Measurements from ENCODE around the gene ACOXL. TPM values are rescaled to one million over a fixed set of nuclear protein-coding genes. Genes with fewer than 3 reads are reported as not detected.

ACOXL gene
- total and polyA plus RNA-seq, 9 of the 15 experiments (the other 6 are each of a cell fraction or from before 2014, with no cell fraction given), result 0.31 to 0.56 TPM; not detected in 7

GRCh38 chr2:110725859-110726258 lies 6.5 kb upstream of the ACOXL start:
- ChIA-PET POLR2A (no interaction called here), CTCF (ENCODE audit: low intra/inter-chr PET ratio) (no interaction called here)
- peak overlapping the region; percentile 57; the same call in 1 of the 2 replicates for H2AFZ ChIP-seq (ENCODE audit: low read depth, low read length)
- peaks cover 6 to 14% of the 10 kb centered on the region in 2 experiments; a peak in 4 of 5 replicates for H3K27me3 ChIP-seq (ENCODE audit: control insufficient read depth in 2 of 2, insufficient read depth in 2 of 2, low read length in 2 of 2)
- WGBS (ENCODE audit: insufficient coverage, low coverage, missing lambda C conversion rate), result 4% methylated on average over 3 of the region's 3 CpGs
- H3K36me3 ChIP-seq (ENCODE audit: control insufficient read depth, insufficient read depth, low read length), result no peaks in the 10 kb centered on the region
- no peak for ATAC-seq
- no TSS peak for BruUV-seq (replicated peaks)
- H3K9ac ChIP-seq (ENCODE audit: insufficient read depth in 1 of 2, low read depth in 2 of 2, low read length in 2 of 2), result no peak overlapping the region
- H3K9me3 ChIP-seq (replicated peaks; ENCODE audit: control insufficient read depth, insufficient read depth, low read depth, low read length), result no peaks in the 10 kb centered on the region
- H3K27ac ChIP-seq (ENCODE audit: extremely low read depth, low read depth, low read length), result no peak overlapping the region
- H3K4me3 ChIP-seq, result no peak overlapping the region
- FAIRE-seq, result no peak
- intact Hi-C loops (cut with micrococcal nuclease), result no loop called here
- no peaks in the 10 kb centered on the region for H3K9me1 ChIP-seq (ENCODE audit: control insufficient read depth, insufficient read depth, low read length)
- in situ Hi-C loops (cut with MboI), result no loop called here
- TF ChIP-seq SMAD3 (CRISPR knock-in tag; conservative IDR thresholded peaks at IDR 0.05) (no peak), CREB5 (CRISPR knock-in tag; IDR thresholded peaks at IDR 0.05) (no peak)
- no peak overlapping the region for H3K4me2 ChIP-seq (ENCODE audit: insufficient read depth, low read length)
- H3K79me2 ChIP-seq (ENCODE audit: control insufficient read depth, insufficient read depth, low read length), result no peaks in the 10 kb centered on the region
- DNase-seq (ENCODE audit: extremely low read depth in 1 of 4, low spot score in 3 of 4), result no peak
- peaks cover 0 to 3% of the 10 kb centered on the region in 2 experiments; a peak in 2 of 5 replicates for H3K4me1 ChIP-seq (replicated peaks in 1 of 2; ENCODE audit: control insufficient read depth in 2 of 2, insufficient read depth in 2 of 2, low read length in 2 of 2)
- no peaks in the 10 kb centered on the region for H4K20me1 ChIP-seq (replicated peaks; ENCODE audit: control insufficient read depth, insufficient read depth, low read length)

GRCh38 chr2:110726285-110726684 lies 6.1 kb upstream of the ACOXL start:
- Histone ChIP-seq H3K9ac (ENCODE audit: insufficient read depth in 1 of 2, low read depth in 2 of 2, low read length in 2 of 2) (no peak overlapping the region), H4K20me1 (replicated peaks; ENCODE audit: control insufficient read depth, insufficient read depth, low read length) (no peaks in the 10 kb centered on the region), H3K27me3 (ENCODE audit: control insufficient read depth in 2 of 2, insufficient read depth in 2 of 2, low read length in 2 of 2) (peaks cover 7 to 18% of the 10 kb centered on the region in 2 experiments; a peak in 4 of 5 replicates), H3K4me1 (replicated peaks in 1 of 2; ENCODE audit: control insufficient read depth in 2 of 2, insufficient read depth in 2 of 2, low read length in 2 of 2) (peaks cover 0 to 3% of the 10 kb centered on the region in 2 experiments; a peak in 2 of 5 replicates), H3K9me3 (replicated peaks; ENCODE audit: control insufficient read depth, insufficient read depth, low read depth, low read length) (no peaks in the 10 kb centered on the region), H3K4me3 (no peak overlapping the region), H3K27ac (ENCODE audit: extremely low read depth, low read depth, low read length) (no peak overlapping the region), H3K9me1 (ENCODE audit: control insufficient read depth, insufficient read depth, low read length) (no peaks in the 10 kb centered on the region), H3K4me2 (ENCODE audit: insufficient read depth, low read length) (no peak overlapping the region), H2AFZ (ENCODE audit: low read depth, low read length) (no peak overlapping the region), H3K79me2 (ENCODE audit: control insufficient read depth, insufficient read depth, low read length) (no peaks in the 10 kb centered on the region), H3K36me3 (ENCODE audit: control insufficient read depth, insufficient read depth, low read length) (no peaks in the 10 kb centered on the region)
- ChIA-PET POLR2A (no interaction called here), CTCF (ENCODE audit: low intra/inter-chr PET ratio) (no interaction called here)
- no TSS peak for BruUV-seq (replicated peaks)
- intact Hi-C loops (cut with micrococcal nuclease) (no loop called here), in situ Hi-C loops (cut with MboI) (no loop called here)
- ATAC-seq, result no peak
- FAIRE-seq, result no peak
- 25% methylated on average over 2 of the region's 2 CpGs for WGBS (ENCODE audit: insufficient coverage, low coverage, missing lambda C conversion rate)
- no peak for DNase-seq (ENCODE audit: extremely low read depth in 1 of 4, low spot score in 3 of 4)
- no peak for TF ChIP-seq COPS2 (conservative IDR thresholded peaks at IDR 0.05)
- TF ChIP-seq ASH1L (IDR thresholded peaks at IDR 0.05; ENCODE audit: borderline replicate concordance, low read depth, partially characterized antibody), result no peak
- TF ChIP-seq TGIF2 (CRISPR knock-in tag; IDR thresholded peaks at IDR 0.05), result no peak
- TF ChIP-seq FOS (IDR thresholded peaks at IDR 0.05; ENCODE audit: extremely low read depth, insufficient read length), result no peak
- no peak for TF ChIP-seq USF1 (CRISPR knock-in tag; IDR thresholded peaks at IDR 0.05)
- TF ChIP-seq SNRNP70 (optimal IDR thresholded peaks at IDR 0.05; ENCODE audit: low read depth, low read length), result no peak
- TF ChIP-seq FOXK1 (CRISPR knock-in tag; IDR thresholded peaks at IDR 0.05; ENCODE audit: borderline replicate concordance), result no peak
- no peak for TF ChIP-seq CREBBP (IDR thresholded peaks at IDR 0.05; ENCODE audit: low read depth, low read length)
- no peak for TF ChIP-seq SUPT5H (IDR thresholded peaks at IDR 0.05)
- no peak for TF ChIP-seq ID3 (CRISPR knock-in tag; IDR thresholded peaks at IDR 0.05)
- no peak for TF ChIP-seq ID3 (tag; IDR thresholded peaks at IDR 0.05)
- TF ChIP-seq SP1 (CRISPR knock-in tag; IDR thresholded peaks at IDR 0.05), result no peak

Measured in K562 (cell line).